NCI-H526 (cell line): ENCODE measurements around the gene BMP2K.
"Not testable (repeated sequence)": the region's sequence is repeated elsewhere in the genome, so short reads cannot be mapped to it uniquely, and the experiment has no call there.

Experiments used
- DNase-seq, 2 experiments: peaks; one replicate each; lab custom pipeline; 2025; lab: John Stamatoyannopoulos, UW

BMP2K gene

GRCh38 chr4:78795594-78796416 is 19.7 kb downstream of the BMP2K start:
- DNase-seq: not testable (repeated sequence)

DNA sequence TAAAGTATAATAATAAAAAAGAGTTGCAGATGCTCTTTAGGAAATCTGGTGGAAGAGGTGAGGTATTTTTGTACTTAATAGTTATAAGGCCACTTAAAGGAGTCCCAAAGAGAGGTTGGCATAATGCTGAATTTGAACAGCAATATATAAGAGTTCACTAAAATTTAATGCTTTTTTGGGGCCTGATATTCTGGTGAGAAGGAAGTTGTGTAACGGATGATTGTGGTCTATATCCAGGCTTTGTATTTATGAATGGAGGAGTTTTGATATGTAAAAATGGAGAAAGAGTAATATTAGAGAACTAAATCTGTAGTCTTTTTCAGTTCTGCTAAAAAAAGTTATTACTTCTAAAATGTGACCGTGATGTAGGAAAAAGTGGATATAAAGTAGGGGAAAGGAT is 20.4 kb downstream of the BMP2K start:
- no peak for DNase-seq

DNA sequence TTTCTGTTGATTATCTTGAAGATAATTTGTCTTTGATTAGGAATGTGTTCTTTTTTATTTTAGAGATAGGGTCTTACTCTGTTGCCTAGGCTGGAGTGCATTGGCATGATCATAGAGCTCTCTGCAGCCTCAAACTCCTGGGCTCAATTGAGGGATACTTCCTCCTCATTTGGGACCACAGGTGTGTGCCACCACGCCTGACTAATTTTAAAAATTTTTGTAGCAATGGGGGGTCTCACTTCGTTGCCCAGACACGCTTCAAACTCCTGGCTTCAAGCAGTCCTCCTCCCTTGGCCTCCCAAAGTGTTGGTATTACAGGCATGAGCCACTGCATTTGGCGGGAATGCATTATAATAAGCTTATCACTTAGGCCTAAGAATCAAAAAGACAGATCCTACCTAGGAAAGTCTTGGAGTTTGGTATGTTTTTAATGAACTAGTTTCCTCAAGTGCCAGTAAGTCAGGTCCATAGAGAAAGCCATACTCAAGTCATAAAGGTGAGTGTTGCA is 21.7 kb downstream of the BMP2K start:
- DNase-seq: no peak

- DNase-seq: no peak
Measured at GRCh38 chr4:78799551-78800495, 23.7 kb downstream of the BMP2K start.

- no peak for DNase-seq
Measured at GRCh38 chr4:78800965-78801364, 24.8 kb downstream of the BMP2K start.

- DNase-seq: no peak
Measured at GRCh38 chr4:78803983-78804382, 27.8 kb downstream of the BMP2K start.

GRCh38 chr4:78806943-78807460 is 30.9 kb downstream of the BMP2K start:
- no peak for DNase-seq

GRCh38 chr4:78809295-78809694 is 33.1 kb downstream of the BMP2K start:
- no peak for DNase-seq

- DNase-seq: no peak
Measured at GRCh38 chr4:78809928-78810835, 34.0 kb downstream of the BMP2K start.

DNA sequence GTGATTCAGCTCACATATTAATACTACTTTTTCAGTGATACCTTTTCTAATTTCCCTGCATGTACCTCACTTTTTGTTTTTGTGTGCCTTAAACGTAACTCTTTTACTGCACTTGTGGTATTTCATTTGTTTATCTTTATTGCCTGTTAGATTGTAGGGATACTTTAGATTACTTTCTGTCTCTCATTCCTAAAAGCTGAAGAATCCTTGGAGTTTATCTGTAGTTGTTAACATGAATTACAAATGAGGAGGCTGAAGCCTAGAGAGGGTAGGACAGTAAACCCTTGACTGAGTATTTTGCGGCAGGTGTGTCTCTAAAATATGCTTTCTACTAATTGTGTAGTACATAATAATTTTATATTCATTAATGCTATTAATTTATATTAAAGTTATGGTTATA is 34.9 kb downstream of the BMP2K start:
- no peak for DNase-seq

DNA sequence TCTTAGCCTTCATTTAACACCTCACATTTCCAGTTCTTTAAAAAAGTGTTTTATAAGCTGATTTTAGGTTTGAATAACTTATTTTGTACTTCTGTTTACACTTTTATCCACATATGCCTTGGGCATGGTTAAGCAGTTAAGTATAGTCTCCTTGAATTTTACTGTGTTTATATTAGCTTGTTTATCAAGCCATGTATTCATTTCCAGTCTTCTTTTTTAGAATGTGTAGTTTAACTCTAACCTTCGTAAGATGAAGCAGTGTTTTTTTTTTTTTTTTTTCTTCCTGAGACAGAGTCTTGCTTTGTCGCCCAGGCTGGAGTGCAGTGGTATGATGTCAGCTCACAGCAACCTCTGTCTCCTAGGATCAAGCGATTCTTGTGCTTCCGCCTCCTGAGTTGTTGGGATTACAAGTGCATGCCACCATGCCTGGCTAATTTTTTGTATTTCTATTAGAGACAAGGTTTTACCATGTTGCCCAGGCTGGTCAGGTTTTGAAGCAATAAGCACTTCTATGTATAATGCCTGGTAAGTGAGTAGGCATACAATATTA is 42.5 kb downstream of the BMP2K start:
- DNase-seq: no peak

GRCh38 chr4:78824001-78824400 is 47.9 kb downstream of the BMP2K start:
- no peak for DNase-seq

DNA sequence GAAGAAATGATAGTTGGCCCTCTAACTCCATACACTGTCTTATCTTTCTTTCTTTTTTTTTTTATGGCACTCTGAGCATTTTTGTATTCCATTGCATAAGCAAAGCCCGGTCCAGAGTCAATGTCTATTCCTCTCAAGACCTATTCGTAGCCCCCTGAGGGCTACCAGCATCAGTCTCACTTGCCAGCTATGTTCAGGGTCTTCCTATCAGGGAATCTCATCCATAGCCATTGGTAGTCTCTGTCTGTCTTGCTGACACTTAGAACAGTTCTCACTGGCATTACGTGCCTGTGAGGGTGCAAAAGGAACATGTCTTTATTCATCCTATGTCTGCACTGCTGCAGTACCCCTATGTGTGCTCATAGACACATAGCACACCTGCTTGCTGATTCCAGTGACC is 51.0 kb downstream of the BMP2K start:
- no peak for DNase-seq

DNA sequence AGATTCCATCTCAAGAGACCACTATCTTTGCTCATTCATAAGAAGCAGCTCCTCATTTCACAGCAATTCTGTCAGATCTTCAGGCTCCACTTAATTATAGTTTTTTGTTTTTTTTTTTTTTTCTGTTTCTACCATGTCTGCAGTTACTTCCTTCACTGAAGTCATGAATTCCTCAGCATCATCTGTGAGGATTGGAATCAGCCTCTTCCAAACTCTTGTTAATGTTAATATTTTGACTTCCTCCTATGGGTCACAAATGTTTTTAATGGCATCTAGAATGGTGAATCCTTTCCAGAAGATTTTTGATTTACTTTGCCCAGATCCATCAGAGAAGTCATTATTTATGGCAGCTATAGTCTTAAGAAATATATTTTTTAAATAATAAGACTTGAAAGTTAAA is 53.1 kb downstream of the BMP2K start:
- no peak for DNase-seq

DNA sequence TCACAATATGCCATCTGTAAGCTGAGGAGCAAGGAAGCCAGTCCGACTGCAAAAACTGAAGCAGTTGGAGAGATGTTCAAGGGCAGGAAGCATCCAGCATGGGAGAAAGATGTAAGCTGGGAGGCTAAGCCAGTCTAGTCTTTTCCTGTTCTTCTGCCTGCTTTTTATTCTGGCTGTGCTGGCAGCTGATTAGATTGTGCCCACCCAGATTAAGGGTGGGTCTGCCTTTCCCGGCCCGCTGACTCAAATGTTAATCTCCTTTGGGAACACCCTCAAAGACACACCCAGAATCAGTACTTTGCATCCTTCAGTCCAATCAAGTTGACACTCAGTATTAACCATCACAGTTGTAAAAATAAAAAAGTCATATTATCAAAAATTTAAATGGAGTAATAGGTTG is 63.5 kb downstream of the BMP2K start:
- not testable (repeated sequence) for DNase-seq

GRCh38 chr4:78840286-78840685 is 64.1 kb downstream of the BMP2K start:
- not testable (repeated sequence) for DNase-seq

- DNase-seq: no peak
Measured at GRCh38 chr4:78845472-78845871, 69.3 kb downstream of the BMP2K start.

- DNase-seq: no peak
Measured at GRCh38 chr4:78846258-78846657, 70.1 kb downstream of the BMP2K start.

- DNase-seq: peak in 1 of 2 experiments; percentile 8
Measured at GRCh38 chr4:78862314-78862737, 86.2 kb downstream of the BMP2K start.

GRCh38 chr4:78863254-78863869 is 87.2 kb downstream of the BMP2K start:
- no peak for DNase-seq

DNA sequence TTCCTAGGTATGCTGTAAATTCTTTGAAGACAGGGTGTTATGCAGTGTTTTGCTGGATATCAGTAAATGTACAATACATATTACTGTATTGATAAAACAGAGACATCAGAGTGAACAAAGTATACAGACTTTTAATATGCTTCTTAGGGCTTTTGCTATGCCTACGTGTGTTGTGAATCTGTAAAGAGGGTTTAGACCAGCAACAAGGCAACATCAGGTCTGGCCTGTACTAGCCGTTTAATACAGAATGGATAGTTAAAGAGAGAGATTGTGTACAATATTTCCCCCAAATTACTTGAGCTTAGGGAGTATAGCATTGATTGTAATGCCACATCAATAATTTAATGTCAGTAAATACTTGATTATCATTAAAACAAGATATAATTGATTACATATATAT is 87.8 kb downstream of the BMP2K start:
- DNase-seq: no peak
